Islet precursor cell (in vitro differentiated cells): ENCODE data around the gene OR2T35.
"Not testable (repeated sequence)": the region's sequence is repeated elsewhere in the genome, so short reads cannot be mapped to it uniquely, and the experiment has no call there.

Source experiments
- DNase-seq: peaks from one replicate; pipeline ENCODE4 v3.0.0-alpha.2; 2018

Gene OR2T35

GRCh38 chr1:248645178-248645577 is at the start of gene OR2T35:
Gene OR2T35, minus strand, starts transcription at chr1:248645278. Its CDS starts 6,020 bp downstream, at chr1:248639258.
- not testable (repeated sequence) for DNase-seq

- DNase-seq: no peak
These were observed 46.6 kb upstream of the OR2T35 start for GRCh38 chr1:248691567-248692155.

GRCh38 chr1:248688527-248689298 is 43.6 kb upstream of the OR2T35 start:
- no peak for DNase-seq

- no peak for DNase-seq
These were observed 41.7 kb upstream of the OR2T35 start for GRCh38 chr1:248686815-248687214.

- DNase-seq: no peak
These were observed 36.6 kb upstream of the OR2T35 start for GRCh38 chr1:248681651-248682050.

- no peak for DNase-seq
These were observed 24.9 kb upstream of the OR2T35 start for GRCh38 chr1:248670003-248670402.

GRCh38 chr1:248663453-248664328 is 18.6 kb upstream of the OR2T35 start:
- not testable (repeated sequence) for DNase-seq

- DNase-seq: not testable (repeated sequence)
These were observed 11.7 kb upstream of the OR2T35 start for GRCh38 chr1:248656797-248657196.

GRCh38 chr1:248655354-248655753 is 10.3 kb upstream of the OR2T35 start, which contains the start of gene OR2T27:
Gene OR2T27, minus strand, starts transcription at chr1:248655528. Its CDS starts 4,644 bp downstream, at chr1:248650884.
- DNase-seq: not testable (repeated sequence)

GRCh38 chr1:248648770-248649536 is 3.9 kb upstream of the OR2T35 start:
- not testable (repeated sequence) for DNase-seq

- not testable (repeated sequence) for DNase-seq
These were observed 2.0 kb downstream of the OR2T35 start for GRCh38 chr1:248642971-248643651.

- DNase-seq: not testable (repeated sequence)
These were observed 3.5 kb downstream of the OR2T35 start for GRCh38 chr1:248641583-248641982.

GRCh38 chr1:248640906-248641305 is 4.2 kb downstream of the OR2T35 start:
- not testable (repeated sequence) for DNase-seq

GRCh38 chr1:248639652-248640051 is 5.4 kb downstream of the OR2T35 start:
- not testable (repeated sequence) for DNase-seq

- DNase-seq: not testable (repeated sequence)
These were observed 8.5 kb downstream of the OR2T35 start for GRCh38 chr1:248636612-248637011.

GRCh38 chr1:248634991-248635390 is 10.1 kb downstream of the OR2T35 start, which contains the start of gene OR2T11:
Gene OR2T11, minus strand, starts transcription at chr1:248635091. Its CDS starts 7,963 bp downstream, at chr1:248627128.
- not testable (repeated sequence) for DNase-seq

- no peak for DNase-seq
These were observed 13.6 kb downstream of the OR2T35 start for GRCh38 chr1:248631354-248632008.

- DNase-seq: no peak
These were observed 14.5 kb downstream of the OR2T35 start for GRCh38 chr1:248630551-248630950.

GRCh38 chr1:248627971-248628844 is 16.9 kb downstream of the OR2T35 start:
- no peak for DNase-seq

- no peak for DNase-seq
These were observed 19.1 kb downstream of the OR2T35 start for GRCh38 chr1:248625971-248626370.
